Smooth muscle cell (in vitro differentiated cells): ENCODE measurements around the gene DYNLT1. TPM values are rescaled to one million over a fixed set of nuclear protein-coding genes. Genes with fewer than 3 reads are reported as not detected.

Experiments used
- DNase-seq: peaks from one replicate; lab custom pipeline; 2025; ENCODE audit not compliant: unreplicated experiment; lab: John Stamatoyannopoulos, UW
- H2AFZ ChIP-seq: fragments of 200-600 bp; sonication (generic); 2 replicates; pipeline ENCODE4 v1.6.0; 2016; ENCODE audit warnings: antibody characterized with exemption, low read depth, mild to moderate bottlenecking
- H3F3A ChIP-seq: fragments of 200-600 bp; sonication (generic); 2 replicates; pipeline ENCODE4 v1.6.0; 2017; ENCODE audit warnings: antibody characterized with exemption, low read depth
- H3K27ac ChIP-seq: fragments of 200-600 bp; sonication (generic); 2 replicates; pipeline ENCODE4 v1.5.1; 2016; ENCODE audit warnings: low read depth, mild to moderate bottlenecking
- H3K27me3 ChIP-seq: fragments of 200-600 bp; sonication (generic); 2 replicates; pipeline ENCODE4 v1.6.1; 2016; ENCODE audit warnings: low read depth, mild to moderate bottlenecking
- H3K36me3 ChIP-seq: fragments of 200-600 bp; sonication (generic); 2 replicates; pipeline ENCODE4 v1.5.1; 2016; ENCODE audit warnings: low read depth
- H3K4me1 ChIP-seq: fragments of 200-600 bp; sonication (generic); 2 replicates; pipeline ENCODE4 v1.5.1; 2016; ENCODE audit warnings: low read depth
- H3K4me2 ChIP-seq: fragments of 200-600 bp; sonication (generic); 2 replicates; pipeline ENCODE4 v1.6.0; 2016; ENCODE audit warnings: mild to moderate bottlenecking
- H3K4me3 ChIP-seq: fragments of 200-600 bp; sonication (generic); 2 replicates; pipeline ENCODE4 v1.5.1; 2016; ENCODE audit warnings: mild to moderate bottlenecking
- H3K79me2 ChIP-seq: fragments of 200-600 bp; sonication (generic); 2 replicates; pipeline ENCODE4 v1.6.0; 2016; ENCODE audit warnings: low read depth, mild to moderate bottlenecking
- H3K9ac ChIP-seq: fragments of 200-600 bp; sonication (generic); 2 replicates; pipeline ENCODE4 v1.6.0; 2016; ENCODE audit warnings: low read depth
- H3K9me3 ChIP-seq: fragments of 200-600 bp; sonication (generic); replicated peaks from 2 replicates; pipeline ENCODE4 v1.5.1; 2016; ENCODE audit warnings: low read depth
- H4K20me1 ChIP-seq: fragments of 200-600 bp; sonication (generic); 2 replicates; pipeline ENCODE4 v1.6.0; 2016; ENCODE audit warnings: low read depth
- CTCF ChIP-seq: fragments of 200-600 bp; sonication (generic); IDR thresholded peaks from 2 replicates; pipeline ENCODE4 v1.5.1; 2017; ENCODE audit warnings: borderline replicate concordance, mild to moderate bottlenecking, antibody characterized with exemption; ENCODE audit not compliant: insufficient read depth, poor library complexity, severe bottlenecking
- WGBS: methylation state at CpG from one replicate; pipeline ENCODE4 v1.1.7; 2016; ENCODE audit warnings: low lambda C conversion rate; 5-methylcytosine and 5-hydroxymethylcytosine counted together
- polyA plus RNA-seq: library from polyadenylated mRNA; unstranded; fragments of >200 nt; fragmentation: Nextera tagmentation; extraction: Ambion mirVana; gene quantifications from 2 replicates; pipeline ENCODE4 v1.2.1, GENCODE V29; 2016
- total RNA-seq: library from RNA; depleted of rRNA; stranded (reverse); fragments of >200 nt; gene quantifications from 2 replicates; pipeline ENCODE4 v1.2.3, GENCODE V29; 2014

Gene DYNLT1
- total and polyA plus RNA-seq, 2 experiments from 2014 or later = 127 to 225 TPM

DNA sequence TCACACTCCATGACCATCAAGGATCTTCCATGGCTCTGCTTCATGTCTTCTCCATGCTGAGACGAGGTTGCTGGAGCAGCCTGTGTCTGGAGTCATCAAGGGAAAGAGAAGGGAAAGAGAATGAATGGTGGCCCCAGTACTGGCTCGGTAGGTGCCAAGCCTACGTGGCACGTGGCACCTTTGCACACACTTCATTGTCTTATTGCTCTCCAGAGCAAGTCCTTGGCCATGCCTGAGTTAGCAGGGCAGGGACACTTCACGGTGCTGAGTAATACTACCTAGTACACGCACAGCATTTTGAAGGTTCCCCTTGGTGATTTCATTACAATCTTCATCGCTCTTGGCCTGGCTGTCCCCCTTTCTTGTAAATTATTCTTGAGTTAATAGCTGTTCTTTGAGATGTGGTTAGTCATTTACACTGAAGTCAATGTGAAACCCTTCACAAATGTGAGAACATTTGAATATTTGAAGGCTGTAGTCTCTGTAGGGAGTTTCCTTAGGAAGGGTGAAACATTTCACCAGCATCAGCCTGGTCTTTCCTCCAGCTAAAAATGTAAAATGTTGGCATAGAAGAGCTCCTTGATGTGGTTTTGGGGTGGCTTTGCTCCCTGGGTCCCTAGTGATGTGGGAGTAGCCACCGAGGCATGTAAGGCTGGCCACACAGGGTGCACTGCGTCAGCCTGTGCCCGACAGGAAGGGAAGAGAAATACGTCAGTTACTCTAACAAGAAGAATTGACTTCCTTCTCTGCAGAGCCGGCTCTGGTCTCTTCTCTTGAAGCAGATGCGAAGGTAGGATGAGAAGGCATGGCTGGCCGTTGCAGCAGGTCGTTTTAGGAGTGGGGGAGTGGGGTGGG lies 5.0 kb upstream of the DYNLT1 start, which contains the start of gene SYTL3:
TSS of gene SYTL3 (plus strand) at position 766 of the 855 bp plus-strand sequence. CDS start 13,215 bp downstream, outside the sequence.
- Histone ChIP-seq H2AFZ (no peak within 1 kb of the TSS), H3K79me2 (no peaks in the 10 kb centered on the region), H4K20me1 (no peaks in the 10 kb centered on the region), H3K9me3 (no peaks in the 10 kb centered on the region), H3K4me1 (peaks cover 13% of the 10 kb centered on the region), H3K4me3 (no peak within 1 kb of the TSS), H3K9ac (peak within 1 kb of the TSS; percentile 37), H3F3A (peaks cover 7% of the 10 kb centered on the region), H3K27ac (peak within 1 kb of the TSS; percentile 80), H3K4me2 (peak within 1 kb of the TSS; percentile 38), H3K36me3 (no peaks in the 10 kb centered on the region), H3K27me3 (no peaks in the 10 kb centered on the region)
- no peak for TF ChIP-seq CTCF
- no peak for DNase-seq
- 71% methylated on average over 15 of the region's 15 CpGs for WGBS

- no peak overlapping the region for H3K4me3 ChIP-seq
- no peak for TF ChIP-seq CTCF
- no peaks in the 10 kb centered on the region for H3K36me3 ChIP-seq
- 40% methylated on average over 5 of the region's 5 CpGs for WGBS
- no peaks in the 10 kb centered on the region for H4K20me1 ChIP-seq
- no peaks in the 10 kb centered on the region for H3F3A ChIP-seq
- peak overlapping the region; percentile 80 for H3K27ac ChIP-seq
- no peak overlapping the region for H2AFZ ChIP-seq
- peak overlapping the region; percentile 38 for H3K4me2 ChIP-seq
- peaks cover 5% of the 10 kb centered on the region for H3K79me2 ChIP-seq
- peaks cover 8% of the 10 kb centered on the region for H3K4me1 ChIP-seq
- H3K9ac ChIP-seq = peak overlapping the region; percentile 37
- H3K27me3 ChIP-seq = no peaks in the 10 kb centered on the region
- DNase-seq = no peak
- no peaks in the 10 kb centered on the region for H3K9me3 ChIP-seq
Measured at GRCh38 chr6:158648682-158649131, 4.2 kb upstream of the DYNLT1 start.

- peaks cover 6% of the 10 kb centered on the region for H4K20me1 ChIP-seq
- H2AFZ ChIP-seq = no peak overlapping the region
- no peak overlapping the region for H3K4me3 ChIP-seq
- H3F3A ChIP-seq = no peaks in the 10 kb centered on the region
- H3K79me2 ChIP-seq = peaks cover 17% of the 10 kb centered on the region
- no peak for TF ChIP-seq CTCF
- H3K4me1 ChIP-seq = peaks cover 19% of the 10 kb centered on the region
- no peak overlapping the region for H3K4me2 ChIP-seq
- no peaks in the 10 kb centered on the region for H3K36me3 ChIP-seq
- peak overlapping the region; percentile 99 for H3K27ac ChIP-seq
- no peak for DNase-seq
- no peaks in the 10 kb centered on the region for H3K9me3 ChIP-seq
- H3K27me3 ChIP-seq = no peaks in the 10 kb centered on the region
- H3K9ac ChIP-seq = no peak overlapping the region
- 69% methylated on average over 4 of the region's 4 CpGs for WGBS
Measured at GRCh38 chr6:158647501-158647900, 3.0 kb upstream of the DYNLT1 start.
